Type B pancreatic cell (in vitro differentiated cells): ENCODE measurements around the gene MDM2. TPM values are rescaled to one million over a fixed set of nuclear protein-coding genes. Genes with fewer than 3 reads are reported as not detected.
A peak's percentile ranks its signal among the peaks of the same experiment; 100 is the strongest.

ENCODE experiments used
- DNase-seq: peaks from one replicate; pipeline ENCODE4 v3.0.0; 2021; ENCODE audit warnings: mixed read lengths; ENCODE audit not compliant: unreplicated experiment; ENCODE audit errors: extremely low spot score
- H3K27ac Mint-ChIP-seq: 2 replicates; pipeline ENCODE4 v1.8.0; 2021; ENCODE audit warnings: mild to moderate bottlenecking, mixed read lengths
- H3K27me3 Mint-ChIP-seq: 2 replicates; pipeline ENCODE4 v1.8.0; 2021; ENCODE audit warnings: mixed read lengths
- H3K36me3 Mint-ChIP-seq: 2 replicates; pipeline ENCODE4 v1.8.0; 2021; ENCODE audit warnings: mixed read lengths
- H3K4me1 Mint-ChIP-seq: one replicate; pipeline ENCODE4 v1.8.0; 2021; ENCODE audit warnings: mixed read lengths; ENCODE audit not compliant: unreplicated experiment
- H3K4me3 Mint-ChIP-seq: 2 replicates; pipeline ENCODE4 v1.8.0; 2021; ENCODE audit warnings: mild to moderate bottlenecking, mixed read lengths
- H3K9me3 Mint-ChIP-seq: 2 replicates; pipeline ENCODE4 v1.8.0; 2021; ENCODE audit warnings: mixed read lengths
- CTCF ChIP-seq: fragments of 200-600 bp; sonication (generic); conservative IDR thresholded peaks from 2 replicates; pipeline ENCODE4 v1.5.0; 2021; ENCODE audit warnings: antibody characterized with exemption, mild to moderate bottlenecking
- total RNA-seq: library from RNA; stranded (reverse); gene quantifications from 2 replicates; pipeline ENCODE4 v1.2.1, GENCODE V29; 2021; ENCODE audit warnings: low replicate concordance

The MDM2 gene
- total RNA-seq, 1 donor from 2014 or later = 162 TPM

GRCh38 chr12:68883151-68883550 is 75.2 kb downstream of the MDM2 start:
- peaks cover 5% of the 10 kb centered on the region for H3K9me3 Mint-ChIP-seq
- no peak for DNase-seq
- no peak overlapping the region for H3K4me3 Mint-ChIP-seq
- H3K36me3 Mint-ChIP-seq = peaks cover 4% of the 10 kb centered on the region
- no peaks in the 10 kb centered on the region for H3K27me3 Mint-ChIP-seq
- H3K4me1 Mint-ChIP-seq = peaks cover 4% of the 10 kb centered on the region
- TF ChIP-seq CTCF = no peak
- no peak overlapping the region for H3K27ac Mint-ChIP-seq

GRCh38 chr12:68884251-68884650 is 76.3 kb downstream of the MDM2 start:
- no peaks in the 10 kb centered on the region for H3K9me3 Mint-ChIP-seq
- peaks cover 4% of the 10 kb centered on the region for H3K4me1 Mint-ChIP-seq
- peaks cover 4% of the 10 kb centered on the region for H3K36me3 Mint-ChIP-seq
- no peaks in the 10 kb centered on the region for H3K27me3 Mint-ChIP-seq
- no peak for DNase-seq
- H3K27ac Mint-ChIP-seq = no peak overlapping the region
- no peak for TF ChIP-seq CTCF
- H3K4me3 Mint-ChIP-seq = peak overlapping the region; percentile 26

GRCh38 chr12:68885381-68885780 is 77.4 kb downstream of the MDM2 start:
- H3K4me3 Mint-ChIP-seq = no peak overlapping the region
- TF ChIP-seq CTCF = no peak
- H3K27me3 Mint-ChIP-seq = no peaks in the 10 kb centered on the region
- peaks cover 4% of the 10 kb centered on the region for H3K4me1 Mint-ChIP-seq
- DNase-seq = no peak
- peaks cover 4% of the 10 kb centered on the region for H3K36me3 Mint-ChIP-seq
- H3K27ac Mint-ChIP-seq = no peak overlapping the region
- H3K9me3 Mint-ChIP-seq = no peaks in the 10 kb centered on the region

- DNase-seq = no peak
- peaks cover 4% of the 10 kb centered on the region for H3K4me1 Mint-ChIP-seq
- no peak overlapping the region for H3K27ac Mint-ChIP-seq
- no peaks in the 10 kb centered on the region for H3K9me3 Mint-ChIP-seq
- TF ChIP-seq CTCF = no peak
- no peak overlapping the region for H3K4me3 Mint-ChIP-seq
- peaks cover 4% of the 10 kb centered on the region for H3K36me3 Mint-ChIP-seq
- no peaks in the 10 kb centered on the region for H3K27me3 Mint-ChIP-seq
These were observed 78.9 kb downstream of the MDM2 start for GRCh38 chr12:68886636-68887572.

GRCh38 chr12:68887641-68888040 is 79.7 kb downstream of the MDM2 start:
- Mint-ChIP-seq H3K27me3 (no peaks in the 10 kb centered on the region), H3K4me1 (peaks cover 4% of the 10 kb centered on the region), H3K9me3 (no peaks in the 10 kb centered on the region), H3K27ac (no peak overlapping the region), H3K4me3 (no peak overlapping the region), H3K36me3 (no peaks in the 10 kb centered on the region)
- DNase-seq = no peak
- TF ChIP-seq CTCF = no peak
